IPS DF 4.7 (cell line): ENCODE results near the gene FAM120AOS.
"Not testable (repeated sequence)": the region's sequence is repeated elsewhere in the genome, so short reads cannot be mapped to it uniquely, and the experiment has no call there.

Experiments used
- DNase-seq: peaks from one replicate; pipeline ENCODE4 v3.0.0-alpha.2; 2013; ENCODE audit warnings: low spot score; ENCODE audit errors: extremely low read depth

FAM120AOS gene

GRCh38 chr9:93439301-93439700 is 14.1 kb downstream of the FAM120AOS start:
- not testable (repeated sequence) for DNase-seq

- DNase-seq, result no peak
Measured at GRCh38 chr9:93437996-93438395, 15.4 kb downstream of the FAM120AOS start.

- no peak for DNase-seq
Measured at GRCh38 chr9:93436655-93437407, 16.6 kb downstream of the FAM120AOS start.

GRCh38 chr9:93436218-93436617 is 17.2 kb downstream of the FAM120AOS start:
- DNase-seq, result no peak

GRCh38 chr9:93435386-93435785 is 18.0 kb downstream of the FAM120AOS start:
- DNase-seq, result no peak

- DNase-seq, result no peak
Measured at GRCh38 chr9:93434056-93434455, 19.3 kb downstream of the FAM120AOS start.

GRCh38 chr9:93432964-93433363 is 20.4 kb downstream of the FAM120AOS start:
- DNase-seq, result no peak

- DNase-seq, result no peak
Measured at GRCh38 chr9:93431539-93432105, 21.8 kb downstream of the FAM120AOS start.

GRCh38 chr9:93427655-93428379 is 25.6 kb downstream of the FAM120AOS start:
- DNase-seq, result no peak

GRCh38 chr9:93422977-93423616 is 30.3 kb downstream of the FAM120AOS start:
- no peak for DNase-seq

- DNase-seq, result no peak
Measured at GRCh38 chr9:93419023-93419422, 34.4 kb downstream of the FAM120AOS start.

- DNase-seq, result no peak
Measured at GRCh38 chr9:93417538-93417937, 35.8 kb downstream of the FAM120AOS start.

- no peak for DNase-seq
Measured at GRCh38 chr9:93416530-93417235, 36.7 kb downstream of the FAM120AOS start.

- no peak for DNase-seq
Measured at GRCh38 chr9:93415176-93415690, 38.1 kb downstream of the FAM120AOS start.

GRCh38 chr9:93413530-93413929 is 39.9 kb downstream of the FAM120AOS start:
- no peak for DNase-seq

- no peak for DNase-seq
Measured at GRCh38 chr9:93406371-93406770, 47.0 kb downstream of the FAM120AOS start.

- no peak for DNase-seq
Measured at GRCh38 chr9:93398471-93398870, 54.9 kb downstream of the FAM120AOS start.

GRCh38 chr9:93397661-93398373 is 55.6 kb downstream of the FAM120AOS start:
- no peak for DNase-seq
